ENCODE data around the gene UVSSA.
"Not testable (repeated sequence)": the region's sequence is repeated elsewhere in the genome, so short reads cannot be mapped to it uniquely, and the experiment has no call there.

The UVSSA gene

DNA sequence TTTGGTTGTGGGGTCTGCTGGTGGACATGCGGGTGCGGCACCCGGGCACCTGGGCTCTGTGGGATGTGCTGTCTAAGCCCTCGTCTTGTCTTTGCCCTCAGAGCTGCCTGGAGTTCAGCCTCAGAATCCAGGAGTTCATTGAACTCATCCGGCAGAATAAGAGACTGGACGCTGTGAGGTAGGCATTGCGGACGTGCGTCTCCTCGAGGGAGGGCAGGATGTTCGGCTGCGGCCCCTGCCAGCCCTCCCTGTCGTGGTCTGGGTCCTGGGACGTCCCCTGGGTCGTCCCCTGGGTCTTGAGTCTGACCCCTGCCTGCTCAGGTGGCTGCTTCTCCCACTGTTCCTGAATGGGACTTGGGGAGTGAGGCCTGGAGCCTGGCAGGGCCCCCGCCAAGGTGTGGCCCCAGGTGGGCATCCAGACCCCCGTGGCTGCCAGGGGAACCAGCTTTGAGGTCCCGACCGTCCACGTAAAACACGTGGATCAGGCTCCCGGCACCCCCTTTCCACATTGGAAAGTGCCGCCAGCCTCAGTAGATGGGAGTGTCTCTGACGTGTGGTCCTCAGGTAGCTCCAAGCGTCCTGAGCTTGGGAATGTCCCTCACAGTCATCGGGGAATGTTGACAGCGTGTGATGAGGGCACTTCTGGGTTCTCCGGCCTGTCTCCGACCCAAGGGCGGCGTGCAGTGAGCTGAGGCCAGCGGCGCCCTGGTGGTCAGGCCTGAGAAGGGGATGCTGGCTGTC is 19.3 kb upstream of the UVSSA start:
- Histone ChIP-seq H3K9me3 (ENCODE audit: control insufficient read depth, insufficient read depth, low read depth, low read length) (no peaks in the 10 kb centered on the region), H3K9ac (ENCODE audit: low read length) (no peak overlapping the region), H3K4me1 (ENCODE audit: control insufficient read depth, insufficient read depth, low read length) (no peaks in the 10 kb centered on the region), H3K27me3 (ENCODE audit: control insufficient read depth, insufficient read depth, low read length) (no peaks in the 10 kb centered on the region), H3K4me3 (ENCODE audit: low read depth, low read length) (no peak overlapping the region), H3K27ac (ENCODE audit: low read depth, low read length) (no peak overlapping the region), H3K36me3 (ENCODE audit: control insufficient read depth, insufficient read depth, low read length) (peaks cover 78% of the 10 kb centered on the region)

GRCh38 chr4:1328267-1329155 is 18.5 kb upstream of the UVSSA start:
- H3K36me3 ChIP-seq (ENCODE audit: control insufficient read depth, insufficient read depth, low read length), result peaks cover 78% of the 10 kb centered on the region
- no peak overlapping the region for H3K9ac ChIP-seq (ENCODE audit: low read length)

DNA sequence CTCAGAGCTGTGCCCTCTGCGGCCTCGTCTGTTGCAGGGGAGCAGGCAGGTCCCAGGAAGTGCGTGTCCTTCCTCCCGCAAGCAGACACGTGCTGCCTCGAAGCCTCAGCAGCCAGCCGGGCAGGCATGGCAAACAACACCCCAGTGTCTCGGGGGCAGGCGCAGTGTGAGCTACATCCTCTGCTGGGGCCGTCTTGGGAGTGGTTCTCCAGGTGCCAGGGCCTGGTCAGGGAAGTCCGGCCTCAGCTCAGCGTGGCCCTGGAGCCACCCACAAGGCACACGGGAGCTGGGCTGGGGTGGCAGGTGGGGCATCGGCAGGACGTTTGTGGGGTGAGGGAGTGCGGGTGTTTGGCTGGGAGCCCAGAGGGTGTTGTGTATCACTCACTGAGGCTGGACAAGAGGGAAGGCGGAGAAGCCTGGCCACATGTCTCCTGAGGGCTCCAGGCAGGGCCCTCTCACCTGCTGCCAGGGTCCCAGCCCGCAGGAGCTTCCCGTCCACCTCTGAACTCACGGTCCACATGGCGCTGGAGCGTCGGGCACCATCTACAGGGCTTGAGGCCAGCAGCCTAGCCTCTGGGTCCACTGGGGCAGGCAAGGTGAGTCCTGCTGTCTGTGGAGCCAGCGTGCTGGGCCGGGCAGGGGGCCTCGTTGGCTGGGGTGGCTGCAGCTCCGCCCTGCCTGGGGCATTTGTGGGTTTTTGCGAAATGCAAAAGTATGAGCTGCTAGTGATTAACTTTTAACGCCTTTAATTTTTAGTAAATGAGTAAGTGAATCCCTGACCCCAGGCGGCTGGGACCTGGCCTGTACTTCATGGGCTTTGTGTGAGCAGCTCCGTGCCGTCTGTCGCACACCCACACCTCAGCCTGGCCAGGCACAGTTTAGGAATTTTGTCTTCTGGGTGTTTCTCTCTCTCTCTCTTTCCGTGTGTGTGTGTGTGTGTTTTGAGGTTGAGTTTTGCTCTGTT is 17.3 kb upstream of the UVSSA start:
- Histone ChIP-seq H3K4me3 (ENCODE audit: low read depth, low read length) (no peak overlapping the region), H3K27me3 (ENCODE audit: control insufficient read depth, insufficient read depth, low read length) (no peaks in the 10 kb centered on the region), H3K36me3 (ENCODE audit: control insufficient read depth, insufficient read depth, low read length) (peaks cover 74% of the 10 kb centered on the region), H3K9ac (ENCODE audit: low read length) (no peak overlapping the region), H3K4me1 (ENCODE audit: control insufficient read depth, insufficient read depth, low read length) (no peaks in the 10 kb centered on the region), H3K27ac (ENCODE audit: low read depth, low read length) (no peak overlapping the region), H3K9me3 (ENCODE audit: control insufficient read depth, insufficient read depth, low read depth, low read length) (no peaks in the 10 kb centered on the region)

More at GRCh38 chr4:1328267-1329155, 18.5 kb upstream of the UVSSA start:
- Histone ChIP-seq H3K9me3 (ENCODE audit: control insufficient read depth, insufficient read depth, low read depth, low read length) (no peaks in the 10 kb centered on the region), H3K4me1 (ENCODE audit: control insufficient read depth, insufficient read depth, low read length) (no peaks in the 10 kb centered on the region), H3K4me3 (ENCODE audit: low read depth, low read length) (no peak overlapping the region), H3K27me3 (ENCODE audit: control insufficient read depth, insufficient read depth, low read length) (no peaks in the 10 kb centered on the region), H3K27ac (ENCODE audit: low read depth, low read length) (no peak overlapping the region)

- H3K4me1 ChIP-seq (ENCODE audit: control insufficient read depth, insufficient read depth, low read length), result no peaks in the 10 kb centered on the region
- peaks cover 67% of the 10 kb centered on the region for H3K36me3 ChIP-seq (ENCODE audit: control insufficient read depth, insufficient read depth, low read length)
- H3K9me3 ChIP-seq (ENCODE audit: control insufficient read depth, insufficient read depth, low read depth, low read length), result no peaks in the 10 kb centered on the region
- no peak overlapping the region for H3K9ac ChIP-seq (ENCODE audit: low read length)
- no peaks in the 10 kb centered on the region for H3K27me3 ChIP-seq (ENCODE audit: control insufficient read depth, insufficient read depth, low read length)
- no peak overlapping the region for H3K4me3 ChIP-seq (ENCODE audit: low read depth, low read length)
- no peak overlapping the region for H3K27ac ChIP-seq (ENCODE audit: low read depth, low read length)
Measured at GRCh38 chr4:1330761-1331590, 16.0 kb upstream of the UVSSA start.

- Histone ChIP-seq H3K36me3 (ENCODE audit: control insufficient read depth, insufficient read depth, low read length) (peaks cover 69% of the 10 kb centered on the region), H3K9ac (ENCODE audit: low read length) (no peak overlapping the region), H3K27ac (ENCODE audit: low read depth, low read length) (no peak overlapping the region), H3K4me1 (ENCODE audit: control insufficient read depth, insufficient read depth, low read length) (no peaks in the 10 kb centered on the region), H3K9me3 (ENCODE audit: control insufficient read depth, insufficient read depth, low read depth, low read length) (no peaks in the 10 kb centered on the region), H3K4me3 (ENCODE audit: low read depth, low read length) (no peak overlapping the region), H3K27me3 (ENCODE audit: control insufficient read depth, insufficient read depth, low read length) (no peaks in the 10 kb centered on the region)
Measured at GRCh38 chr4:1331591-1332353, 15.2 kb upstream of the UVSSA start.

DNA sequence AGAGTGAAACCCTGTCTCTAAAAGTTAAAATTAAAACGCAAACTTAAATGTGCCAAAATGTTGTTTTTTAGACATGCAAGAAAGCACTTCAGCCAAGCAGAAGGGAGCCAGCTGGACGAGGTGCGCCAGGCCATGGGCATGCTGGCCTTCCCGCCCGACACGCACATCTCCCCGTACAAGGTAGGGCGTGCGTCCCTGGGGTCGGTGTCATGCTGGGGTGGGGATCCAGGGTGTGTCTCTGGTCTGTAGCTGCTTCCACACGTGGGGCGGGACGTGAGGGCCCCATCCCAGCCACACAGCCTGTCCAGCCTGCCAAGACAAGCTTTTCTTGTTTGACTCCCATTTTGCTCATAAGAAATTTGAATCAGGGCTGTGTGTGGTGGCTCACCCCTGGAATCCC is 14.3 kb upstream of the UVSSA start:
- Histone ChIP-seq H3K27ac (ENCODE audit: low read depth, low read length) (no peak overlapping the region), H3K9me3 (ENCODE audit: control insufficient read depth, insufficient read depth, low read depth, low read length) (no peaks in the 10 kb centered on the region), H3K27me3 (ENCODE audit: control insufficient read depth, insufficient read depth, low read length) (no peaks in the 10 kb centered on the region), H3K4me3 (ENCODE audit: low read depth, low read length) (no peak overlapping the region), H3K36me3 (ENCODE audit: control insufficient read depth, insufficient read depth, low read length) (peaks cover 69% of the 10 kb centered on the region), H3K9ac (ENCODE audit: low read length) (no peak overlapping the region), H3K4me1 (ENCODE audit: control insufficient read depth, insufficient read depth, low read length) (no peaks in the 10 kb centered on the region)

GRCh38 chr4:1333256-1333655 is 13.8 kb upstream of the UVSSA start:
- no peaks in the 10 kb centered on the region for H3K4me1 ChIP-seq (ENCODE audit: control insufficient read depth, insufficient read depth, low read length)
- no peaks in the 10 kb centered on the region for H3K27me3 ChIP-seq (ENCODE audit: control insufficient read depth, insufficient read depth, low read length)
- H3K4me3 ChIP-seq (ENCODE audit: low read depth, low read length), result no peak overlapping the region
- no peaks in the 10 kb centered on the region for H3K9me3 ChIP-seq (ENCODE audit: control insufficient read depth, insufficient read depth, low read depth, low read length)
- peaks cover 69% of the 10 kb centered on the region for H3K36me3 ChIP-seq (ENCODE audit: control insufficient read depth, insufficient read depth, low read length)
- no peak overlapping the region for H3K9ac ChIP-seq (ENCODE audit: low read length)
- no peak overlapping the region for H3K27ac ChIP-seq (ENCODE audit: low read depth, low read length)

GRCh38 chr4:1333851-1334578 is 13.0 kb upstream of the UVSSA start:
- not testable (repeated sequence) for H3K27ac ChIP-seq (ENCODE audit: low read depth, low read length); H3K4me3 ChIP-seq (ENCODE audit: low read depth, low read length); H3K9me3 ChIP-seq (ENCODE audit: control insufficient read depth, insufficient read depth, low read depth, low read length); H3K27me3 ChIP-seq (ENCODE audit: control insufficient read depth, insufficient read depth, low read length); H3K9ac ChIP-seq (ENCODE audit: low read length); H3K4me1 ChIP-seq (ENCODE audit: control insufficient read depth, insufficient read depth, low read length)
- H3K36me3 ChIP-seq (ENCODE audit: control insufficient read depth, insufficient read depth, low read length), result peaks cover 69% of the 10 kb centered on the region

DNA sequence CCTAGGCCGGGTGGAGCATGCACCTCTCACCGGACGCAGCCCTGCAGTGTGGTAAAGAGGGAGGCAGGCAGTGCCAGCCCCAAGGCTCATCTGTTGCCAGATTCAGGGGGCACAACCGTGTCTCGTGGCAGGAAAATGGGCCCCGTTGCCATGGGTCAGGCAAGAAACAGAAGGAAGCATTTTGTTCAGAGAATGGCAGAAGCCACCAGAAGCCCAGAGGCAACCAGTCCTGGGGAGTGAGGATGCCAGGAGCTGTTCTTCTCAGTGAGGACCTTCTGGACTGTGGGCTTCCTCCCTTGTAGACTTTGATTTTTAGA is 12.5 kb upstream of the UVSSA start:
- Histone ChIP-seq H3K4me1 (ENCODE audit: control insufficient read depth, insufficient read depth, low read length) (no peaks in the 10 kb centered on the region), H3K36me3 (ENCODE audit: control insufficient read depth, insufficient read depth, low read length) (peaks cover 69% of the 10 kb centered on the region), H3K4me3 (ENCODE audit: low read depth, low read length) (no peak overlapping the region), H3K9me3 (ENCODE audit: control insufficient read depth, insufficient read depth, low read depth, low read length) (no peaks in the 10 kb centered on the region), H3K9ac (ENCODE audit: low read length) (no peak overlapping the region), H3K27ac (ENCODE audit: low read depth, low read length) (no peak overlapping the region), H3K27me3 (ENCODE audit: control insufficient read depth, insufficient read depth, low read length) (no peaks in the 10 kb centered on the region)
